Measurements from ENCODE around the gene INKA1. TPM values are rescaled to one million over a fixed set of nuclear protein-coding genes. Genes with fewer than 3 reads are reported as not detected.

Gene INKA1
- polyA plus RNA-seq, 1 donor from 2014 or later: 1.7 TPM

- no peak overlapping the region for H3K9ac ChIP-seq (ENCODE audit: low read length)
- H3F3A ChIP-seq (ENCODE audit: insufficient read depth, low read length, poor library complexity, severe bottlenecking): no peaks in the 10 kb centered on the region
- no peaks in the 10 kb centered on the region for H3K36me3 ChIP-seq (ENCODE audit: insufficient read depth, low read length)
- TF ChIP-seq EP300 (conservative IDR thresholded peaks at IDR 0.05; ENCODE audit: poor library complexity, severe bottlenecking): no peak
- no peak for TF ChIP-seq RAD21 (conservative IDR thresholded peaks at IDR 0.05)
- TF ChIP-seq POLR2AphosphoS5 (IDR thresholded peaks at IDR 0.05): no peak
- TF ChIP-seq TAF1 (IDR thresholded peaks at IDR 0.05; ENCODE audit: low read depth): no peak
- TF ChIP-seq, protein P1, sequence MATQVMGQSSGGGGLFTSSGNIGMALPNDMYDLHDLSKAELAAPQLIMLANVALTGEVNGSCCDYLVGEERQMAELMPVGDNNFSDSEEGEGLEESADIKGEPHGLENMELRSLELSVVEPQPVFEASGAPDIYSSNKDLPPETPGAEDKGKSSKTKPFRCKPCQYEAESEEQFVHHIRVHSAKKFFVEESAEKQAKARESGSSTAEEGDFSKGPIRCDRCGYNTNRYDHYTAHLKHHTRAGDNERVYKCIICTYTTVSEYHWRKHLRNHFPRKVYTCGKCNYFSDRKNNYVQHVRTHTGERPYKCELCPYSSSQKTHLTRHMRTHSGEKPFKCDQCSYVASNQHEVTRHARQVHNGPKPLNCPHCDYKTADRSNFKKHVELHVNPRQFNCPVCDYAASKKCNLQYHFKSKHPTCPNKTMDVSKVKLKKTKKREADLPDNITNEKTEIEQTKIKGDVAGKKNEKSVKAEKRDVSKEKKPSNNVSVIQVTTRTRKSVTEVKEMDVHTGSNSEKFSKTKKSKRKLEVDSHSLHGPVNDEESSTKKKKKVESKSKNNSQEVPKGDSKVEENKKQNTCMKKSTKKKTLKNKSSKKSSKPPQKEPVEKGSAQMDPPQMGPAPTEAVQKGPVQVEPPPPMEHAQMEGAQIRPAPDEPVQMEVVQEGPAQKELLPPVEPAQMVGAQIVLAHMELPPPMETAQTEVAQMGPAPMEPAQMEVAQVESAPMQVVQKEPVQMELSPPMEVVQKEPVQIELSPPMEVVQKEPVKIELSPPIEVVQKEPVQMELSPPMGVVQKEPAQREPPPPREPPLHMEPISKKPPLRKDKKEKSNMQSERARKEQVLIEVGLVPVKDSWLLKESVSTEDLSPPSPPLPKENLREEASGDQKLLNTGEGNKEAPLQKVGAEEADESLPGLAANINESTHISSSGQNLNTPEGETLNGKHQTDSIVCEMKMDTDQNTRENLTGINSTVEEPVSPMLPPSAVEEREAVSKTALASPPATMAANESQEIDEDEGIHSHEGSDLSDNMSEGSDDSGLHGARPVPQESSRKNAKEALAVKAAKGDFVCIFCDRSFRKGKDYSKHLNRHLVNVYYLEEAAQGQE (IDR thresholded peaks at IDR 0.05; ENCODE audit: borderline replicate concordance): no peak
- no peak for TF ChIP-seq MXI1 (conservative IDR thresholded peaks at IDR 0.05; ENCODE audit: poor library complexity, severe bottlenecking)
- TF ChIP-seq SMC3 (conservative IDR thresholded peaks at IDR 0.05; ENCODE audit: poor library complexity): no peak
- TF ChIP-seq CTCF (IDR thresholded peaks at IDR 0.05; ENCODE audit: poor library complexity, severe bottlenecking): no peak
- no peak for TF ChIP-seq EZH2 (IDR thresholded peaks at IDR 0.05; ENCODE audit: borderline replicate concordance, insufficient read depth, low read length, poor library complexity, severe bottlenecking)
- no peaks in the 10 kb centered on the region for H4K20me1 ChIP-seq (ENCODE audit: insufficient read depth)
- H2AFZ ChIP-seq (ENCODE audit: low read depth, low read length): no peak overlapping the region
- H3K4me2 ChIP-seq (ENCODE audit: low read length): no peak overlapping the region
- no peaks in the 10 kb centered on the region for H3K9me3 ChIP-seq (ENCODE audit: low read length)
- no peaks in the 10 kb centered on the region for H3K27me3 ChIP-seq (ENCODE audit: insufficient read depth, low read depth, low read length)
- H3K27ac ChIP-seq (ENCODE audit: low read length): no peak overlapping the region
- H3K79me2 ChIP-seq (replicated peaks; ENCODE audit: insufficient read depth, low read length): peaks cover 60% of the 10 kb centered on the region
- H3K9me2 ChIP-seq (ENCODE audit: insufficient read depth, low read length): no peaks in the 10 kb centered on the region
- H3K4me3 ChIP-seq (ENCODE audit: low read length): no peak overlapping the region
Observed at GRCh38 chr3:49756036-49756435, 47.0 kb upstream of the INKA1 start.

- Histone ChIP-seq H3K9ac (ENCODE audit: low read length) (no peak overlapping the region), H4K20me1 (ENCODE audit: insufficient read depth) (no peaks in the 10 kb centered on the region), H3F3A (ENCODE audit: insufficient read depth, low read length, poor library complexity, severe bottlenecking) (no peaks in the 10 kb centered on the region), H2AFZ (ENCODE audit: low read depth, low read length) (no peak overlapping the region), H3K36me3 (ENCODE audit: insufficient read depth, low read length) (no peaks in the 10 kb centered on the region), H3K4me2 (ENCODE audit: low read length) (no peak overlapping the region), H3K4me3 (ENCODE audit: low read length) (no peak overlapping the region), H3K27ac (ENCODE audit: low read length) (no peak overlapping the region), H3K9me2 (ENCODE audit: insufficient read depth, low read length) (no peaks in the 10 kb centered on the region), H3K9me3 (ENCODE audit: low read length) (no peaks in the 10 kb centered on the region), H3K27me3 (ENCODE audit: insufficient read depth, low read depth, low read length) (no peaks in the 10 kb centered on the region), H3K79me2 (replicated peaks; ENCODE audit: insufficient read depth, low read length) (peaks cover 60% of the 10 kb centered on the region)
- TF ChIP-seq POLR2AphosphoS5 (IDR thresholded peaks at IDR 0.05) (no peak), SMC3 (conservative IDR thresholded peaks at IDR 0.05; ENCODE audit: poor library complexity) (no peak), CTCF (IDR thresholded peaks at IDR 0.05; ENCODE audit: poor library complexity, severe bottlenecking) (no peak), MXI1 (conservative IDR thresholded peaks at IDR 0.05; ENCODE audit: poor library complexity, severe bottlenecking) (no peak)
Observed at GRCh38 chr3:49757197-49757596, 45.9 kb upstream of the INKA1 start.
